Activated effector memory CD4-positive, alpha-beta T cell treated with anti-CD3 and anti-CD28 coated beads, Interleukin-2, amount 50 U/mL, for 16 hours (primary cell): ENCODE measurements around the gene CATSPERB.
"Not testable (repeated sequence)": the region's sequence is repeated elsewhere in the genome, so short reads cannot be mapped to it uniquely, and the experiment has no call there.

ENCODE experiments used
- DNase-seq: peaks from one replicate; pipeline ENCODE4 v3.0.0-alpha.2; 2020

The CATSPERB gene

DNA sequence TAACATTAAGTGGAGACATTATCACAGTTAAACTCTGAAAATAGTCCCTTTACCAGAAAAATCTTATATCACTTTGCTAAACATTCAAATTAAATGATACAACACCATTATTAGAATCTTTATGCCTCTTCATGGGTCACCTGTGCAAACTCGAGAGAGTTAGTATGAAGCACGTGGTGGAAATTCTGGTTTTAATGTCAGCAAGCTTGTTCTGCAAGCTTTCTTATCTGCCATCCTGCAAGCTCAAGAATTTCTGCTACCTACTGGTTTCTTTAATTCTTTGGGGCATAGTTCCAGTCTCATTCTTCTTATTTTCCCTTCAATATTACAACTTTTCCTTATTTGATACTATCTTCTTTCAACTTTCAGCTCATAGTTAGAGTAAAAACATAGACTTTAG is 868 bp downstream of the CATSPERB start:
- no peak for DNase-seq

DNA sequence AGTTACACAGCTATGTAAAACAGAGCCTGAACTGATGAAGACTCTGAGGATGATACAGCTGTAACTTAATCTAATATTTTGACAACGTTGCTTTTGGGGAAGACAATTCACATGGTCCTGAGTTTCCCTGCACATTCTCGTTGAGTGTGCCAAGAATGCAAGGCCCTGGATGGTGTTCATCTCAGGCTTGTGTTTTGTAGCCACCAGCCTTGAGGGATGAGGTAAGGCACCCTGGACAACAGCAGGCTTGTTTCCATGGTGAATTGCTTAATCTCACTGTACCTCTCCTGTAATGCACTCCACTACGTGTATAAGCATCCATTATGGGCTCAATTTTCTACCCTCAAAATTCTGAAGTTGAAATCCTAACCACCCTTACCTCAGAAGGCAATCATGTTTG is 2.1 kb downstream of the CATSPERB start:
- no peak for DNase-seq

DNA sequence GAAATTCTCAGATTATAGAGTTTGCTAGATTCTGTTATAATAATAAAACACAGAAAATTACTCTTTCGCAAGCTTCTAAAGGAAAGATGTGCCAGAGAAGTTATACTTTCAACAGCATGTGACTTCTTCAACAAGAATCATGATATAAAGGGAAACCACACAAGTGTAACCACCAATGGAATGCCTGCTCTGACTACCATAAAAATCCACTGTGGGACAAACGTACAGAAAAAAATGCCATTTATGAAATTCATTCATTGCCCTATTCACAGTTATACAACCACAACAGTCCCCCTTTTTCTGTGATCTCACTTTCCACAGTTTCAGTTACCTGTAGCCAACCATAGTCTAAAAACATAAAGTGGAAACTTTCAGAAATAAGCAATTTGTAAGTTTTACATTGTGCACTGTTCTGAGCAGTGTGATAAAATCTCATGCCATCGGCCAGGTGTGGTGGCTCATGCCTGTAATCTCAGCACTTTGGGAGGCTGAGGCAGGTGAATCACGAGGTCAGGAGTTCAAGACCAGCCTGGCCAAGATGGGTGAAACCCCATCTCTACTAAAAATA is 3.2 kb downstream of the CATSPERB start:
- no peak for DNase-seq

DNA sequence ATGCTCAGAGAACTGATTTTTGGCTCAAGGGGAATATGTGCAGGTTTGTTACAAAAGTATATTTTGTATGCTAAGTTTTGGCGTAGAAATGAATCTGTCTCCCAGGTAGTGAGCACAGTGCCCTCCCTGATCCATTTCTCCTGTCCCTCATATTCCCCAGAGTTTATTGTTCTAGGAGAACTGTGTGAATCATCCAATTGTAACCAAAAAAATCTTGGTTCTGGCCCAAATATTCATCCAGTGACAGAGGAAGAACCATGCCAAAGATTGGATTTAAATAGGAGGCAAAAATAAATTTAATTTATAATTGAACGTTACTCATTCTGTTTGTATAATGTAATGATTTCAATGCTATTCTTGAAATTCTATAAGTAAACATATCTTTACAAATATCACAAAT is 4.8 kb downstream of the CATSPERB start:
- DNase-seq: no peak

DNA sequence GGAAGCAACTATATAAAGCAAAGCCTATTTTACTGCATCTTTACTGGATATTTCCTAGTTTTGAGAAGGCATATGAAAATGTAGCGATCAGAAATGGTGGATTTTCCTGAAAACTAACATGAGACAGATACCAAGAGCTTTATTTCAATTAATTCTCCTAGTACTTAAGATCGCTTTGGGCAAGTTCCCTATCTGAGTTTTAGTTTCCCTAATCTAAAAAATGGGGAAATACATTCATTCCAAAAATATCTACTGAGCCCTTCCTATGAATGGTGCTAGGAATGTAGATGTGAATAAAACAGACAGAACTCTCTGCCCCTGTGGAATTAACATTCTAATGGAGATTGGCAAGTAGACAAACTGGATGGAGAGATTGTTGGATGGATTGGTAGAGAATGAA is 8.4 kb downstream of the CATSPERB start:
- no peak for DNase-seq

DNA sequence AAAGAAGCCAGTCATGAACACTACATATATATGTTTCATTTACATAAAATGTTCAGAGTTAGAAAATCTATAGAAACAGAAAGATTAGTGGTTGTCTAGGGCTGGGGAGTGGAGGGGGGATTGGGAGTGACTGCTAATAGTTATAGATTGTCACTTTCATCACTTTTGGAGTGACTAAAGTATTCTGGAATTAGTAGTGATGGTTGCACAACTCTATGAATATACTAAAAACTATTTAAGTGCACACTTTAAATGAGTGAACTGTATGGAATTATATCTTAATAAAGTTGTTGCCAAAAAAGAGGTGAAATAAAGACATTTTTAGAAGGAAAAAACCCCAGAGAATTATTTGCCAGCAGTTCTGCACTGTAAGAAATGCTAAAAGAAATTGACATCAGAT is 9.5 kb downstream of the CATSPERB start:
- DNase-seq: no peak

DNA sequence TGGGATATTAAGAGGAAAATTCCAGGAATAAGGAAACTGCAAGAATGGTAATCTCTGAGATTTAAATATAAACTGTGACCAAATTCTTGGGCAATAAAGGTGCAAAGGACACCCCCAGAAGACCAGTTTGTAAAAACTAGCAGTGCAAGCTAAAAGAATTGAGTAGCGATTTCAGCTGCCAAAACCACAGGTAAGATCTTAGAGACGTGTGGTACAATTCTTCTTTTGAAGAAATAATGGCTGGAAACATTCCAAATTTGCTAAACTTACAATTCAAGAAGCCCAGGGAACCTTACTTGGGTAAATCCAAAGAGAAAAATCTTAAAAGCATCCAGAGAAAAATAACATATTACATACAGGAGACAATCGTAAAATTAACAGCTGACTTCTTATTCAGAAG is 12.0 kb downstream of the CATSPERB start:
- no peak for DNase-seq

DNA sequence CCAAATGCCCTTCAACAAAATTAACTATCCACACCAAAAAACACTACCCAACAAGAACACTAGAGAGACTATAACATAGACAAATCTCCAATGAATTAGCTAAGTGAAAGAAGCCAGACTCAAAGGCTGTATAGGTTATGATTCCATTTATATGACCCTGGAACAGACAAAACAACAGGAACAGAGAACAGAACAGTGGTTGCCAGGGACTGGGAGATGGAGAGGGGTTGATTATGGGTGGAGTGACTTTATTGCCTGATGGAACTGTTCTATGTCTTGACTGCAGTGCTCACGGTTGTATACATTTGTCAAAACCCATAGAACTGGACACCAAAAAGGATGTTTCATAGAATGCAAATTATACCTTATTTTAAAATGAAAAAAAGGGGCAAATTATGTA is 14.9 kb downstream of the CATSPERB start:
- DNase-seq: no peak

DNA sequence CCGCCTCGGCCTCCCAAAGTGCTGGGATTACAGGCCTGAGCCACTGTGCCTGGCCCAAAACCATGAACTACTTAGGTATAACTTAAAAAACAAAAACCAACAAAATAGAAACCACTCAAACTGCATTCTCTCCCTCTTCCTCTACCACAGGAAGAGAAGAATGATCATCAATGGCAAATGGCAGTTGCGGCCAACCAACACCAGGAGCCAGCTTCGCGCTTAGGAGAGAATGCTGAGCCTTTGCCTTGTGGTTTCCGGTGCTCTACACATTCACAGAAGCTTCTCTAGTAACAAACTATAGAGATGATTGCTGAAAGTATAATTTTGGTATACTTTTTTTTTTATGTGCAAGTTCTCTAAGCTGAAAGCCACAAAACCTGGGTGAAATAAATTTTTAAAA is 17.1 kb downstream of the CATSPERB start:
- peak; percentile 62 for DNase-seq

DNA sequence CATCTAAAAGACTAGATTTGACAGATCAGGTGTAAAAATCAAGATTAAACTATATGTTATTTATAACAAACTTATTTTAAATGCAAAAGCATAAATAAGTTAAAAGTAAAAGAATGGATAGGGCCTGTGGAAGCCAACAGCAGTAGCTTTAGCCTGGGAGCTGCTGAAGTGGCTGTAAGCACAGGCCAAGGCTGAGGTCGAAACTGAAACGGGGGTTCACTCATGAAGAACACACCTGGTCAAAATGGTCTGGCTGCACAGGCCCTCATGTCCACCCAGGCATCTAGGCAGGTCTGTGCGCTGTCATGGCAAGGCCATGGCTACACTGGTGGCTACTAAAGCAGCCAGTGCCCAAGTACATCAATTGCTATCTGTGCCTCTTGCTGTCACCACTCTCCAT is 23.1 kb downstream of the CATSPERB start:
- DNase-seq: no peak

DNA sequence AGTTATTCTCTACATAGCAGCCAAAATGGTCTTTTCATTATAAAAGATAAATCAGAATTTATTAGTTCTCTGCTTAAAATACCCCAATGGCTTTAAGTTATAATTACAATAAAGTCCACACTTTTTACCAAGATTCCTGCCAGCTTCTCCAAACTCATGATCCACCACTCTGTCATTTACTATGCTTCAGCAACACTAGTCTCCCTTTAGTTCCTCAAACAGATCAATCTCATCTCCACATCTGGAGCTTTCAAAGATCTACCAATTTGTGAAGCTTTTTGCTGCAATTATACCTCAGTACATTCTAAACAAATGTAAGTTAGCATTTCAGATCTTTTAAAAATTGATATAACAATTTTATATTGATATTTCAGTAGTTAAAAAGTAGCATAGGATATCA is 24.9 kb downstream of the CATSPERB start:
- DNase-seq: no peak

DNA sequence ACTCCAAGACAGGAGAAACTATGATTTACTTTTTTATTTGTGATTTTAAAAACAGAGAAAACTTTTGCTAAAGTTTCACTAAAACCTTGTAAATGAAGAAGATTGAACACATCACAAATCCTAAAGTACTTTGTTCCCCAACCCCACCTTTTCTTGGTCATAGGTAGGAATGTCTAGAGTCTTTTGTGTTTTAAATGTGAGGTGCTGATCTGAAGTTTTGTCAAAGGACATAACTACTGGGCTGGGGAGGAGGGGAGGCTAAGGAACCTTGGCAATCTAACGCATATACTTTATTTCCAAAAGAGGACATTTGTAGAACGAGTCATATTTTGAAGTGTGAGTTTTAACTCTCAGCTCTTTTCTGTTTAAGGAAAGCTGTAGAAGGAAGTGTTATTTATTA is 37.2 kb downstream of the CATSPERB start:
- no peak for DNase-seq

DNA sequence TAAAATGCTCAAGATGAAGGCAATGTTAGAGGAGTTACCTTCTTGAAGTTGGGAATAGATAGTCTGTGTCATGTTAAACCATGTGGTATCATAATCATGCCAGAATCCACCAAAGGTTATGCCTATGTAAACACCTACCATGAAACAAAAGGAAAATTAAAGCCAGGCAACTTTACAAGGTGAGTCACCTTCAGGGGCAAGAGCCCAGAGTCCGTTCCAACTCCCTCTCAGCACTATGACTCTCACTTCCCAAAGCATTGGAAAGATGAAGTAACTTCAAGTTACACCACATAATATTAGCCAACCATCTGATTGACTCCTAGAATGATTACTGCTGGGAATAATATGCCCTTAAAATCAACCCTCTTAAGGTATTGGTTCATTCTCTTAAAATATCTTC is 38.5 kb downstream of the CATSPERB start:
- no peak for DNase-seq

DNA sequence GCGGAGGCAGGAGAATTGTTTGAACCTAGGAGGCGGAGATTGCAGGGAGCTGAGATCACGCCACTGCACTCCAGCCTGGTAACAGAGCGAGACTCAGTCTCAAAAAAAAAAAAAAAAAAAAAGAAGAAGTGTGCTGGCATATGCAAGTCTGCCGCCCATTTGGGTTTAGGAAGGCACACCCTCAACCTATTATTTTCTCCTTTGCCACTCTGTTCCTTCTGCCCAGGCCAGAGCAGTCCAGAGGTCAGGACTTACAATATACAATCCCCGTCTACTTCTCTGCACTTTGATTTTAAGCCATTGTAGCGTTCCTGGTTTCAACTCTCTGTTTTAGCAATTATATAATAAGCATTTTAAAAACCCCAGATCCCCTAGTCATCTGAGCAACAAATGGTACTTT is 39.8 kb downstream of the CATSPERB start:
- no peak for DNase-seq

DNA sequence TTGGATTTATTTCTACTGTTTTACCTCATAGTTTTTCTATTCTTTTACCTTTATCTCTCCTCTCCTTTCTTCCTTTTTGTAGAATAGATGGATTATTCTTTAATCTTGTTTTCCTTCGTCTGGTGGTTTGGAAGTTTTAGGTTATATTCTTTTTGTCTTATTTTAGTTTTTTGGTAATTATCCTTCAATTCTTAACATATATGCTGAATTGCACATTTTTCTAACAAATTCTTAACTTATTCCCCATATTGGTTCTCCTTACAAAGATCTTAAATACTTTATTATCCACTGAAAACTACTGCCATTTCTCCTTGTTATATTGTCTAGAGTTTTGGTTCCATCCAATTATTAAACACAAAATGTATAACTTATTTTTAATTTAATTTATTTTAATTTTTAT is 42.3 kb downstream of the CATSPERB start:
- no peak for DNase-seq

DNA sequence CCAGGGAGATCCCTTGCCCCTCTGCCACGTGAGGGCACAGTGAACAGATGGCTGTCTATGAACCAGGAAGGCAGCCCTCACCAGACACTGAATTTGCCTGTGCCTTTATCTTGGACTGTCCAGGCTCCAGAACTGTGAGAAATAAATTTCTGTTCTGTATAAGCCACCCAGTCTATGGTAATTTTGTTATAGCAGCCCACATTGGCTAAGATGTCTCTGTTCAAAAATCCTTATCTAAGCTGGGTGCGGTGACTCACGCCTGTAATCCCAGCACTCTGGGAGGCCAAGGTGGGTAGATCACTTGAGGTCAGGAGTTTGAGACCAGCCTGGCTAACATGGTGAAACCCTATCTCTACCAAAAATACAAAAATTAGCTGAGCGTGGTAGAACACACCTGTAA is 44.5 kb downstream of the CATSPERB start:
- not testable (repeated sequence) for DNase-seq

DNA sequence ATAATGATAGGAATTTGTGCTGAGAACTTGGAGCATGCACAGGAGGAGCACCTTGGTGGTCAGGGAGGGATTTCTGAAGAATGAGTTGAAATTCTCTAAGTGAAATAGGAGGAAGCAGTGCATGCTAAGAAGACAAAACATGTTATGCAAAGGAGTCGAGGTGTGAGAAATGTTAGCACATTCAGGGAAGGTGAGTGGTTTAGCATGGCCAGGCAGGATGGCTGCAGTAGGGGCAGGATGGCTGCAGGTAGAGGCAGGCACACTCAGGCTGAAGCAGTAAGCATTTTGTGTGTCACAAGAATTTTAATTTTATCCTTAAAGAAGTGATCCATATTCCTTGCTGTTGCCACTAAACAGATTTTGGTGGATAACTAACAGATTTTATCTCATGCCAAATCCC is 46.3 kb downstream of the CATSPERB start:
- no peak for DNase-seq

DNA sequence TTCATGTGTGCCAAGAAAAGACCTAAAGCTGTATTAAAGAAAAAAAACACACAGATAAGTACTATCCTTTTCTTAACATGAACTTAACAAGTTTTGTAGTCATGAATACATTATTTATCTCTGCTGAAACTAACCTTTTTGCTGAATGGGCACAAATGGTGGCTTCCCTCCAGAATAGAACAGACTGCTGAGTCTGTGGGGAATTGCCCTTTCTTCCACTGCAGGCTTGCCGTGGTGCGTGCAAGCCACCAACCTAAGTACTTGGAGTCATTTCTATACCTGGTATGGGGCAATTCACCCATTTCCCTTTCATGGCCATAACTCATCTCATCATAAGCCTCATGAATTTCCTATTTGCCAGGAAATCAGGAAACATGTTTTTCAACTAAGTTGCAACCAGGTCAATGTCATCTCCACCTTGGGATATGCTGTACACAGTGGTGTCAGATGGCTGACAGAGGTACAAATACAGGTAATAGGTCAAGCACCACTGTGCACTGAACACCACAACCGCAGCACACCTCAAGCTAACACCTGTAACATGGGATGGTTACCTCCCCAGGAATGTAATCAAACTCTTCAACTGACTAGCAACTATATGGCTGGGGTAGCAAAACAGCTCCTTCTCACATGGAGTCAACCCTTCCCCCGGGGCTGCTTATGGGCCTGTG is 49.9 kb downstream of the CATSPERB start:
- no peak for DNase-seq

DNA sequence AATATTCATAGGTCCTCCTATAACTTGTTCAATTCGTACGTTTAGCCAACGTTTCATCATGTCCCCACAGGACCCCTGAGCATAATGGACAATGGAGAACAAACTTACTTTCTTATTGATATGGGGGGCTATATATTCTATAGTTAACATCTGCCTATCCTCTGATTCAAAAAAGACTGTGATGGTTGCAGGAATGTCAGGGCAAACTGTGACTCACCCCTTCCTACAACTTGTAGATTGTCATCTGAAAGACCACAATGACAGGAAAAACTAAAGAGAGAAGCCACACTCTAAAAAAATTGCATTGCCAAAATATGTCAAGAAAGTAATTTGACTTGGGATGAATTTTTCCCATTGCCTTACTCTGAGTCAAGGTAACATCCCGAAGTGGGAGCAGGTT is 50.8 kb downstream of the CATSPERB start:
- DNase-seq: no peak

DNA sequence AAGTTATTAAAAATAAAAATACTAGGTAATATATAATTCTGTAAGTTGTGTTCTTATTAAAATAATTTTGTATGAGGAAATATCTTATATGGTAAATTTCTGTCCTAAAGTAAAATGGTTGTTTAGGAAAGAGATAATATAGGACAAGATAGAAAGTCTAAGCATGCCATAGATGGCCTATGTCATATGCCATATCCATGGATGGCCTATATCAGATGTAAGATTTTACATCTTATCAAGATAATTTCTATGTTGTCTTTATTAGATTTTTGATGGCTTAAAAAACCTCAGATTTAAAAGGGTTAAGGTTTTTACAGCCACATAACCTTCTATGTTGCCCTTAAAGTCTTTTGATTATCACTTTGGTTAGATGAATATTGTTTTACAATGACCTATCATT is 52.6 kb downstream of the CATSPERB start:
- no peak for DNase-seq

DNA sequence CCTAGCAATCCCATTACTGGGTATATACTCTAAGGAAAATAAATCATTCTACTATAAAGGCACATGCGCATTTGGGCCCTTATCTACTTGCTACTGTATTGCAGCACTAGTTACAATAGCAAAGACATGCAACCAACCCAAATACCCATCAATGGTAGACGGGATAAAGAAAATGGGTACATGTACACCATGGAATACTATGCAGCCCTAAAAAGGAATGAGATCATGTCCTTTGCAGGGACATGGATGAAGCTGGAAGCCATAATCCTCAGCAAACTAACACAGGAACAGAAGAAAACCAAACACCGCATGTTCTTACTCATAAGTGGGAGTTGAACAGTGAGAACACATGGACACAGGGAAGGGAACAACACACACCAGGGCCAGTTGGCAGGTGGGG is 54.2 kb downstream of the CATSPERB start:
- not testable (repeated sequence) for DNase-seq

DNA sequence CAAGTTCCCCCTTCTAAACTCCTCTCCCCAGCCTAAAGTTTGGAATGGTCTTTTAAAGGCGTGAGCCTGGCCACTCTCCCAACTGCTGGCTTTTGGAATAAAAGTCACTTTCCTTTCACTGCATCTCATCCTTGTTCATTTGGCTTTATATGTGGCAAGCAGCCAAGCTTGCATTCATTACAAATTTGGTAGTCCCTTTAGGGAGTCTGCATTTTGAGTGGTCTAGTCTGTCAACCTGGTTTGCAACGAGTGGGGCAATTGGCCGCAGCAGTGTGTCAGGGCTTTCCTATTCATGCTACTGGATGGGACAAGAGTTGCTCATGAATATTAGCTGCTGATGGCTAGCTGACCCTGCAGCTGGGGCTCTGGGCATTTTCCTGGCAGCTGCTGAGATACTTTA is 57.0 kb downstream of the CATSPERB start:
- DNase-seq: no peak

DNA sequence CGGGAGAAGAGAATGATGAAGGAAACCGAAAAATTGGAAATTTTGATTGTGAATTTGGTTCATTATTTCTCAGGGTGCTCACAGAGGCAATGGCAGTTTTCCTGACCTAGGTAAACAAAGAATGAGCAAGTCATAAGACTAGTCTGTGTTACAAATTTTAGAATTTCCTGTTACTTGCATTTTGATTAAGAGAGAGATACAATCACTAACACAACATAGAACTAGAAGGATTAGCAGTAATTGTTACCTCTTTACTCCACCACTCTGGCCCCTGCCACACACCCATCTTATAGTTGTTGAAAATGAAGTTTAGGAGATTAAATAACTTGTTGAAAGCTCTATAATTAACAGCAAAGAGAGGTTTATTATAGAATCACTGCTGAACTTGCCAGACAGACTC is 62.0 kb downstream of the CATSPERB start:
- no peak for DNase-seq

DNA sequence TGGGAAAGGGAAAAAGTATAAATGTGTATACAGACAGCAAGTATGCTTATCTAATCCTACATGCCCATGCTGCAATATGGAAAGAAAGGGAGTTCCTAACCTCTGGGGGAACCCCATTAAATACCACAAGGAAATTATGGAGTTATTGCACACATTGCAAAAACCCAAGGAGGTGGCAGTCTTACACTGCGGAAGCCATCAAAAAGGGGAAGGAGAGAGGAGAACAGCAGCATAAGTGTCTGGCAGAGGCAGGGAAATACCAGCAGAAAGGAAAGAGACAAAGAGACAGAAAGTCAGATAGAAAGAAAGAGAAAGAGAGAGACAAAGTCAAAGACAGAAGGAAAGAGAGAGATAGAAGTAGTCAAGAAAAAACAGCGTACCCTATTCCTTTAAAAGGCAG is 64.8 kb downstream of the CATSPERB start:
- DNase-seq: not testable (repeated sequence)

DNA sequence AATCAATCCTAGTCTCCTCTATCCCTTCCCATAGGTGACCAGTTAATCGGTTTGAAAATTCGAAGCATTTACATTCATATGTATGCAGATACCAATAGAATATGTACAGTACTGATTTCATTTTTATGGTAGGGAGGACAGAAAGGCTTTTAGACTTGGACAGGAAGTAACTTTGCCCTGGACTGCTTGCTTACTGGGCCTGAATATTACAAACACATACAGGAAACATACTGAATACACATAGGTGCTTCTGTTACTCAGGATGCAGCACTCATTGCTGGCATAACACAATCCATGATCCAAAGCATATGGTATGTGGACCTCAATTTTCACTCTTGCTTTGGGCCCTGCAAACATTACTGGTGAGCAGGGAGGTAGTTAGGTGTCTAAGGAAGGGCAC is 71.1 kb downstream of the CATSPERB start:
- no peak for DNase-seq
